ENCODE results near the gene RASGRP4.
A peak's percentile ranks its signal among the peaks of the same experiment; 100 is the strongest.
"Not testable (repeated sequence)": the region's sequence is repeated elsewhere in the genome, so short reads cannot be mapped to it uniquely, and the experiment has no call there.

RASGRP4 gene

DNA sequence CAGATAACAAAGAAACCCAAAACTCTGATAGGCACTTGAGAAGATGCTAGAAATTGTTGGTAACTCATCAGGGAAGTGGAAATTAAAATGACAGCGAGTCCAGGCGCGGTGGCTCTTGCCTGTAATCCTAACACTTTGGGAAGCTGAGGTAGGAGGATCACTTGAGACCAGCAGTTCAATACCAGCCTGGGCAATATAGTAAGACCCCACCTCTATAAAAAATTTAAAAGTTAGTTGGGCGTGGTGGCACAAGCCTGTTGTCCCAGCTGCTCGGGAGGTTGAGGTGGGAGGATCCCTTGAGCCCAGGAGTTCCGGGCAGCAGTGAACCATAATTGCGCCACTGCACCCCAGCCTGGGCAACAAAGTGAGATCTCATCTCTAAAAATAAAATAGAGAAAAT is 4.9 kb upstream of the RASGRP4 start:
- DNase-seq (no peak), ATAC-seq (no peak)
- Mint-ChIP-seq H3K9me3 (no peaks in the 10 kb centered on the region), H3K27ac (no peak overlapping the region), H3K27me3 (peaks cover 45% of the 10 kb centered on the region), H3K4me3 (no peak overlapping the region), H3K4me1 (peaks cover 38% of the 10 kb centered on the region)

DNA sequence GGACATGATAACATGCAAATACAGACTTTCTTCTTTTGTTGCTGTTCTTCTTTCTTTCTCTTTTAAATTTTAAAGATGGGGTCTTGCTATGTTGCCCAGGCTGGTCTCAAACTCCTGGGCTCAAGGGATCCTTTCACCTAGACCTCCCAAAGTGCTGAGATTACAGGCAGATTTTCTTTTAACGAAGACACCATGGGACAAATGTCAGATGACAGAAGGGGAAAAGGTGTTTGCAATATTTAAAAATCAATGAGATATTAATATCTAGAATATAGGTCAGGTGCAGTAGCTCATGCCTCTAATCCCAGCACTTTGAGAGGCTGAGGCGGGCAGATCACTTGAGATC is 3.8 kb upstream of the RASGRP4 start:
- H3K27ac Mint-ChIP-seq, result peak overlapping the region in 1 of 2 donors; percentile 89

GRCh38 chr19:38429055-38429810 is 3.2 kb upstream of the RASGRP4 start:
- no peaks in the 10 kb centered on the region for H3K9me3 Mint-ChIP-seq
- ATAC-seq (no peak), DNase-seq (no peak)
- H3K27me3 Mint-ChIP-seq, result peaks cover 41% of the 10 kb centered on the region
- H3K27ac Mint-ChIP-seq, result peak overlapping the region; percentile 40 to 89
- peak overlapping the region in 1 of 2 donors; percentile 6 for H3K4me3 Mint-ChIP-seq
- peaks cover 42% of the 10 kb centered on the region for H3K4me1 Mint-ChIP-seq

More for the DNA sequence above, 3.8 kb upstream of the RASGRP4 start:
- peaks cover 47% of the 10 kb centered on the region for H3K4me1 Mint-ChIP-seq
- no peaks in the 10 kb centered on the region for H3K9me3 Mint-ChIP-seq
- H3K27me3 Mint-ChIP-seq, result peaks cover 46% of the 10 kb centered on the region
- no peak for DNase-seq
- no peak for ATAC-seq
- H3K4me3 Mint-ChIP-seq, result peak overlapping the region in 1 of 2 donors; percentile 6

GRCh38 chr19:38427035-38427677 is 1.1 kb upstream of the RASGRP4 start:
- peak overlapping the region in 1 of 2 donors; percentile 4 for H3K4me3 Mint-ChIP-seq
- not testable (repeated sequence) for H3K9me3 Mint-ChIP-seq, H3K27ac Mint-ChIP-seq, DNase-seq
- H3K27me3 Mint-ChIP-seq, result peaks cover 28% of the 10 kb centered on the region
- peak; percentile 80 for ATAC-seq
- H3K4me1 Mint-ChIP-seq, result peaks cover 32% of the 10 kb centered on the region

DNA sequence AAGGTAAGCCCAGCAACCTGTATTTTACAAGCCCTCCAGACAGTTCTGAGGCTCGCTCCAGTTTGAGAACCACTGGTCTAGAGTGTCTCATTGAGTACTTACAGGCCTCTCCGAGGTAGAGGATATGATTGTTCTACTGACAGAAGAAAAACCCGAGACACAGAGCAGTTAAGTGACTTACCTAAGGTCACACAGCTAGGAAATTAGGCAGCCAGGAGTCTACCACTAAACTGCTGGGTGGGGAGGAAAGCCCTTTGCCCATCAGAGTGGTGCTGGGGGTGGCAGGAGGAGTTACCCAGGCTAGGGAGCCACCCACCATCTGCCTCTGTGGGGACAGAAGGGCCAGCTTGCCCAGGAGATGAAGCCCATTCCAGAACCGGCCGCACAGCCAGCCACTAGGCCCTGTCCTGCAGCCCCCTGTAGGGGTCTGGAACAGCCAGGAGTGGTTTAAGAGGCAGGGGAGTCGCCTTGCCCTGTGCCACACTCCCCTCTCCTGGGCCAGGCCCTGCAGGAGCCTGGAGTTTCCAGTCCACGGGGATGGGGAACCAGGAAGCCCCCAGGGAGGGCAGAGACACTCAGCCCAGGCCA is 703 bp downstream of the RASGRP4 start:
- H3K4me3 Mint-ChIP-seq, result peak overlapping the region; percentile 45 to 70
- H3K27ac Mint-ChIP-seq, result no peak overlapping the region
- DNase-seq (no peak), ATAC-seq (no peak)
- peaks cover 32% of the 10 kb centered on the region for H3K4me1 Mint-ChIP-seq
- peaks cover 29% of the 10 kb centered on the region for H3K27me3 Mint-ChIP-seq
- H3K9me3 Mint-ChIP-seq, result no peaks in the 10 kb centered on the region

GRCh38 chr19:38424272-38424671 is 1.7 kb downstream of the RASGRP4 start:
- no peak overlapping the region for H3K27ac Mint-ChIP-seq
- no peak for DNase-seq
- H3K27me3 Mint-ChIP-seq, result peaks cover 31% of the 10 kb centered on the region
- H3K4me1 Mint-ChIP-seq, result peaks cover 27% of the 10 kb centered on the region
- no peak overlapping the region for H3K4me3 Mint-ChIP-seq
- no peaks in the 10 kb centered on the region for H3K9me3 Mint-ChIP-seq
- no peak for ATAC-seq

DNA sequence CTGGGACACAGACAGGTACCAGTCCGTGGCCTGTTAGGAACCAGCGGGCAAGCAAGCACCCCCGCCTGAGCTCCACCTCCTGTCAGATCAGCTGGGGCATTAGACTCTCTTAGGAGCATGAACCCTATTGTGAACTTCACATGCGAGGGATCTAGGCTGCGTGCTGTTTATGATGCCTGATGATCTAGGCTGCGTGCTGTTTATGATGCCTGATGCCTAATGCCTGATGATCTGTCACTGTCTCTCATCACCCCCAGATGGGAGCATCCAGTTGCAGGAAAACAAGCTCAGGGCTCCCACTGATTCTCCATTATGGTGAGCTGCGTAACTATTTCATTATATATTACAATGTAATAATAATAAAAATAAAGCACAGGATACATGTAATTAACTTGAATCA is 3.6 kb downstream of the RASGRP4 start:
- Mint-ChIP-seq H3K27me3 (peaks cover 24% of the 10 kb centered on the region), H3K27ac (no peak overlapping the region), H3K9me3 (no peaks in the 10 kb centered on the region), H3K4me1 (peaks cover 34% of the 10 kb centered on the region), H3K4me3 (no peak overlapping the region)
- ATAC-seq (no peak), DNase-seq (no peak)

DNA sequence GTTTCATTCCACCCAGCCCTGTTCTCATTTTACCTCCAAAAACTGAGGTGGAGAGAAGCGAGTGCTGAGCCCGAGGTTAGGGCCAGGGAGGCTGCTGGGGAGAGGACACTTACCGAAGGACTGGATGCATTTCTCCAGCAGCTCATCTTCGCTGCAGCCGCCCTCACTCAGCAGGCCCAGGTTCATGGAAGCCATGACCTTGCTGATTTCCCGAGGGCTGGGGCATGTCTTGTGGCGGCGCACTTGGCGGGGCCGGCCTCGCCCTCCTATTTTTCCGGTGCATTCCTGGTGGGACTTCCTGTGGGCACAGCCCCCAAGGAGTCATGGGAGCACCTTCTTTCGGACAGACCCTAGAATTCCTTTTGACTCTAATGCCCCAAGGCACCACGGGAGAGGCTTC is 4.2 kb downstream of the RASGRP4 start:
- no peak for ATAC-seq
- DNase-seq, result no peak
- H3K27me3 Mint-ChIP-seq, result peaks cover 24% of the 10 kb centered on the region
- no peaks in the 10 kb centered on the region for H3K9me3 Mint-ChIP-seq
- H3K27ac Mint-ChIP-seq, result no peak overlapping the region
- no peak overlapping the region for H3K4me3 Mint-ChIP-seq
- peaks cover 40% of the 10 kb centered on the region for H3K4me1 Mint-ChIP-seq

DNA sequence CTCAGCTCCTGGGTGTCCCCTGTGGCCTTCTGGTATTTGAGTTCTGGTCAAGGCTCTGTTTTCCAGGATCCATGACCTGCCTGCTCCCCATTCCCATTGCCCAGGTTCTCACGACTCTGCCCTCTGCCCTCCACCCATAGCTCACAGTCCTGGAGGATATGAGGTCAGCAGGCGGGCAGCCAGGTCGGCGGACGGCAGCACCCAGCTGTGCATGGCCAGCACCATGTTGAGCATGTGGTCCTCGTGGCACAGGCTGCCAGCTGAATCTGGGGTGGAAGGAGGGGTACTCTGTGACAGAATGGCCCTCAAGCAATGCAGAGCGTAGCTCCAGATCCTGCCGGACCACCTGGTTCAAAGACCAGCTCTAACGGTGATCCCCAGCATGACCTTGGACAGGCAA is 5.1 kb downstream of the RASGRP4 start:
- no peak for DNase-seq
- H3K27ac Mint-ChIP-seq, result no peak overlapping the region
- H3K27me3 Mint-ChIP-seq, result peaks cover 17% of the 10 kb centered on the region
- H3K4me3 Mint-ChIP-seq, result no peak overlapping the region
- peaks cover 35% of the 10 kb centered on the region for H3K4me1 Mint-ChIP-seq
- no peak for ATAC-seq
- no peaks in the 10 kb centered on the region for H3K9me3 Mint-ChIP-seq

GRCh38 chr19:38417544-38418506 is 8.2 kb downstream of the RASGRP4 start:
- no peaks in the 10 kb centered on the region for H3K9me3 Mint-ChIP-seq
- H3K4me3 Mint-ChIP-seq, result peak overlapping the region; percentile 81 to 84
- peak; percentile 30 to 62 for DNase-seq
- H3K27me3 Mint-ChIP-seq, result peaks cover 8% of the 10 kb centered on the region
- peak; percentile 87 for ATAC-seq
- peak overlapping the region; percentile 85 to 92 for H3K27ac Mint-ChIP-seq
- H3K4me1 Mint-ChIP-seq, result peaks cover 26% of the 10 kb centered on the region

DNA sequence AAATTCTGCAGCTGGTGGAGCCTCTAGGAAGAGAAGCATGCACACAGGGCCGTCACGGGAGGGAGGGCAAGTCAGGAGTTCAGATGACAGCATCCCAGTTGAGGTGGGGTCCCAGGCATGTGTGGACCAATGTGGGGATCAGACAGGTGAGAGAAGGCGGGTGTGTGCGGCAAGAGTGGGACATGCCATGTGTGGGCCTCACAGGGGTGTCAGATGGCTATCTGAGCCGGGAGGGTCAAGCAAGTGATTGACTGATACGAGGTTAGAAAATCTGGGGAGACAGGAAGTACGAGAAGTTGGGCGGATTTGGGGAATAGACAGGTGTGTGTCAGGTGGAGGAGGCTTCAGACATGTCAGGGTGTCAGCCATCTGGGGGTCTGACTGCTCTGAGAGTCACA is 8.9 kb downstream of the RASGRP4 start:
- Mint-ChIP-seq H3K9me3 (no peaks in the 10 kb centered on the region), H3K27me3 (peaks cover 8% of the 10 kb centered on the region), H3K4me3 (peak overlapping the region; percentile 81 to 84), H3K4me1 (peaks cover 26% of the 10 kb centered on the region), H3K27ac (peak overlapping the region in 1 of 2 donors; percentile 92)
- ATAC-seq (peak; percentile 4), DNase-seq (no peak)

DNA sequence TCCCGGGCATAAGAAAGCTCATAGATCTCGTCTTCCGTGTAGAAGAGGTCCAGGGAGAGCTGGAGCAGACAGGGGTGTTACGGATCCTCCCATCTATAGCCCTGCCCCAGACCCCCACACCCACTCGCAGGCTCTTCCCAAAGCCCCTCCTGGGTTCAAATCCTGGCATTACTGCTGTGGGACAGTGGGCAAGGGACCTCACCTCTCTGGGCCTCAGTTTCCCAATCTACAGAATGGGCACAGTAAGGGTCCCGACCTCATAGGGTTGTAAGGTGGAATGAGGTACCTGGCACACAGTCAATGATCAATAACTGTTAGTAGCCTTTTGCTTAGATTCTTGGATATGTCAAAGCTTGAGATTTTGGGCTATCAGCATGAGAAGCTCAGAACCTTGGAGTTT is 12.6 kb downstream of the RASGRP4 start:
- DNase-seq (no peak), ATAC-seq (no peak)
- Mint-ChIP-seq H3K4me1 (peaks cover 20% of the 10 kb centered on the region), H3K9me3 (no peaks in the 10 kb centered on the region), H3K27ac (no peak overlapping the region), H3K27me3 (no peaks in the 10 kb centered on the region), H3K4me3 (no peak overlapping the region)

- Mint-ChIP-seq H3K9me3 (no peaks in the 10 kb centered on the region), H3K27ac (no peak overlapping the region)
- DNase-seq, result no peak
Measured at GRCh38 chr19:38412961-38413360, 13.1 kb downstream of the RASGRP4 start.

DNA sequence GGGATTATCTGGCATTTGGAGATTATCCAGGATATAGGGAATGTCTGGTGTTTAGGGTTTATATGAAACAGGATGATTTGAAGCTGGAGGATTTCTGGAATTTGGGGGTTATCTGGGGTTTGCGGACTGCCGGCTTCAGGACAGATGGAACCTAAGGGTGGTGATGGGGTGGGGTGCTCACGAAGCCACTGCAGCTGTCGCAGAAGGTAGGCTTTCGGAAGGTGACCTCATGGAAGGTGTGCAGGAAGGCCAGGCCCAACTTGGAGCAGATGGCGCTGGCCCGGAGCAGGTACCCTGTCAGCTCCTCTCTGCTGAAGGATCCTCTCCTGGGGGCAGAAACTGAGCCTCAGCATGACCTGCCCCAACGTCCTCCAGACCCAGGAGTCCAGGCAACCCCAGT is 13.5 kb downstream of the RASGRP4 start:
- DNase-seq (no peak), ATAC-seq (no peak)
- Mint-ChIP-seq H3K27me3 (no peaks in the 10 kb centered on the region), H3K27ac (no peak overlapping the region), H3K4me1 (peaks cover 11% of the 10 kb centered on the region), H3K9me3 (no peaks in the 10 kb centered on the region), H3K4me3 (no peak overlapping the region)

More at GRCh38 chr19:38412961-38413360, 13.1 kb downstream of the RASGRP4 start:
- Mint-ChIP-seq H3K27me3 (no peaks in the 10 kb centered on the region), H3K4me1 (peaks cover 15% of the 10 kb centered on the region), H3K4me3 (no peak overlapping the region)
- no peak for ATAC-seq

DNA sequence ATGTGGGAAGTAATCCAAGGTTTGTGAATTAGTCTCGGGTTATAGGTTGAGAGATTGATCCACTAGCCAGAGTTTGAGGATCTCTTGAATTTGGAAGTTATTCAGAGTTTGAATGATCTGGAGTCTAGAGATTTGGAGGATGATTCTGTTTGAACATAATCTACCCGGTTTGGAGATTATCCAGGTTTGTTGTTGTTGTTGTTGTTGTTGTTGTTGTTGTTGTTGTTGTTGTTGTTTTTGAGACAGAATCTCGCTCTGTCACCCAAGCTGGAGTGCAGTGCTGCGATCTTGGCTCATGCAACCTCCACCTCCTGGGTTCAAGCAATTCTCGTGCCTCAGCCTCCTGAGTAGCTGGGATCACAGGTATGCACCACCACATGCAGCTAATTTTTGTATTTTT is 14.1 kb downstream of the RASGRP4 start:
- not testable (repeated sequence) for H3K4me3 Mint-ChIP-seq, DNase-seq, H3K27me3 Mint-ChIP-seq, ATAC-seq, H3K9me3 Mint-ChIP-seq, H3K27ac Mint-ChIP-seq, H3K4me1 Mint-ChIP-seq

Measured in stimulated activated naive CD8-positive, alpha-beta T cell treated with anti-CD3 and anti-CD28 coated beads, Interleukin-15, amount 100 ng/mL, for 72 hours (primary cell).